RWPE2 (cell line): ENCODE measurements around the gene HRH4.

ENCODE experiments used
- ATAC-seq: fragments of 200-7000 bp; cut with Tn5 transposase; 3 replicates; pipeline ENCODE4 v1.9.1; 2021; ENCODE audit warnings: low read depth
- DNase-seq: peaks from one replicate; pipeline ENCODE4 v3.0.0-alpha.2; 2020; ENCODE audit warnings: low spot score
- H3K27ac ChIP-seq: fragments of 450-650 bp; 2 replicates; pipeline ENCODE4 v1.5.1; 2017; ENCODE audit warnings: mild to moderate bottlenecking; ENCODE audit not compliant: poor library complexity, severe bottlenecking
- H3K27me3 ChIP-seq: fragments of 250-450 bp; sonication (Bioruptor Pico); 2 replicates; pipeline ENCODE4 v1.5.1; 2021; ENCODE audit warnings: mild to moderate bottlenecking, moderate library complexity; ENCODE audit not compliant: insufficient read depth, poor library complexity, severe bottlenecking
- H3K36me3 ChIP-seq: fragments of 250-450 bp; sonication (Bioruptor Pico); 2 replicates; pipeline ENCODE4 v1.5.1; 2020; ENCODE audit warnings: low read depth, mild to moderate bottlenecking, moderate library complexity
- H3K4me1 ChIP-seq: fragments of 250-450 bp; sonication (Bioruptor Pico); 2 replicates; pipeline ENCODE4 v1.5.1; 2021; ENCODE audit warnings: mild to moderate bottlenecking, moderate library complexity; ENCODE audit not compliant: insufficient read depth, poor library complexity, severe bottlenecking
- H3K4me3 ChIP-seq: fragments of 250-450 bp; sonication (Bioruptor Pico); 2 replicates; pipeline ENCODE4 v1.5.1; 2021; ENCODE audit warnings: mild to moderate bottlenecking, moderate library complexity; ENCODE audit not compliant: severe bottlenecking
- H3K9me3 ChIP-seq: fragments of 250-450 bp; sonication (Bioruptor Pico); 2 replicates; pipeline ENCODE4 v1.5.1; 2021; ENCODE audit warnings: mild to moderate bottlenecking, moderate library complexity; ENCODE audit not compliant: severe bottlenecking
- CTCF ChIP-seq: fragments of 450-650 bp; IDR thresholded peaks from one replicate; pipeline ENCODE4 v1.5.1; 2017; ENCODE audit warnings: mild to moderate bottlenecking, moderate library complexity; ENCODE audit not compliant: poor library complexity, severe bottlenecking

HRH4 gene

GRCh38 chr18:24462838-24463775, 2.7 kb downstream of the HRH4 start:
- no peak overlapping the region for H3K27ac ChIP-seq
- ATAC-seq (no peak), DNase-seq (no peak)

GRCh38 chr18:24465486-24465885, 5.0 kb downstream of the HRH4 start:
- TF ChIP-seq CTCF: no peak
- ATAC-seq: no peak
- no peak for DNase-seq
- Histone ChIP-seq H3K4me3 (no peak overlapping the region), H3K4me1 (no peaks in the 10 kb centered on the region), H3K27me3 (no peaks in the 10 kb centered on the region), H3K9me3 (no peaks in the 10 kb centered on the region), H3K36me3 (no peaks in the 10 kb centered on the region), H3K27ac (no peak overlapping the region)

More at GRCh38 chr18:24462838-24463775, 2.7 kb downstream of the HRH4 start:
- H3K4me3 ChIP-seq: no peak overlapping the region
- no peaks in the 10 kb centered on the region for H3K27me3 ChIP-seq
- TF ChIP-seq CTCF: no peak
- no peaks in the 10 kb centered on the region for H3K36me3 ChIP-seq
- H3K9me3 ChIP-seq: no peaks in the 10 kb centered on the region
- H3K4me1 ChIP-seq: no peaks in the 10 kb centered on the region

GRCh38 chr18:24466771-24467170, 6.3 kb downstream of the HRH4 start:
- no peak for TF ChIP-seq CTCF
- Histone ChIP-seq H3K27me3 (no peaks in the 10 kb centered on the region), H3K27ac (no peak overlapping the region), H3K36me3 (no peaks in the 10 kb centered on the region), H3K4me1 (no peaks in the 10 kb centered on the region), H3K9me3 (no peaks in the 10 kb centered on the region), H3K4me3 (no peak overlapping the region)
- no peak for ATAC-seq
- no peak for DNase-seq

- DNase-seq (no peak), ATAC-seq (no peak)
- Histone ChIP-seq H3K9me3 (no peaks in the 10 kb centered on the region), H3K4me1 (peaks cover 4% of the 10 kb centered on the region), H3K27ac (no peak overlapping the region), H3K4me3 (no peak overlapping the region), H3K36me3 (no peaks in the 10 kb centered on the region), H3K27me3 (no peaks in the 10 kb centered on the region)
- no peak for TF ChIP-seq CTCF
Measured at GRCh38 chr18:24470022-24470618, 9.7 kb downstream of the HRH4 start.
